ENCODE data around the gene TENM4. TPM values are rescaled to one million over a fixed set of nuclear protein-coding genes. Genes with fewer than 3 reads are reported as not detected.

Gene TENM4
- total RNA-seq, 1 donor from 2014 or later: not detected

DNA sequence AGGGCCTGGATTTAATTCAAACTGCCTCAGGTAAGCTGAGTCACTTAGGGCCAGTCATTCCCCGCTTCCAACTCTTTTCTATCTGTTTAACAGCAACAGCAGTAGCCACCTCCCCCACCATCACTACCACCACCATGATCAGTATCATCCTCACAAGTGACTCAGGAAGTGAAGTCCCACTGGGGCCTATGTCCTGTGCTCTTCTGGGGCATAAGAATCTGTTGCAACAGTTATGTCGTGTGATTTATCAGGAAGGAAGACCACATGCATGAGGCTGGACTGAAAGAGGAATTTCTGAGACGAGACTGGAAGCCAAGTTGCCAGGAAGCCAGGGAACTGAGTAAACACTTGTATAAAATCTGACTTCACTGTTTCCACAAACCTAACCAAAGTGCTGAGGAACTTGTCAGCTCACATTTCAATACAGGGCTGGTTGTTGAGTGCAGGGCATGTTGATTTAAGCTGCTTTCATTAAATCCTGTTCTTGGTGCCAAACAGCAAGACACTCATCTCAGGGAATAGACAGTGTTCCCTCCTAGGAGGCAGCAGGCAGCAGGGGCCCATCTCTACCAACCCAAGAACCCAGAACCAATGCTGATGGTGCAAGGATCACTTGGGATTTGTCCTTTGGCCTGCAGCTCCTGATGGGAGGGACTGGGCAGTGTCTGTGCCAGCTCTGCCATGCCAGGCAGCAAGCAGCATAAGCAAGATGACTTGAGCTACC, 639.5 kb downstream of the TENM4 start:
- no peak overlapping the region for H3K27ac Mint-ChIP-seq
- H3K4me3 Mint-ChIP-seq: no peak overlapping the region
- peaks cover 4% of the 10 kb centered on the region for H3K27me3 Mint-ChIP-seq
- intact Hi-C loops (cut with micrococcal nuclease): no loop called here
- H3K36me3 Mint-ChIP-seq (ENCODE audit: low read depth): no peaks in the 10 kb centered on the region
- no peaks in the 10 kb centered on the region for H3K4me1 Mint-ChIP-seq
- no peaks in the 10 kb centered on the region for H3K9me3 Mint-ChIP-seq
- no peak for DNase-seq

DNA sequence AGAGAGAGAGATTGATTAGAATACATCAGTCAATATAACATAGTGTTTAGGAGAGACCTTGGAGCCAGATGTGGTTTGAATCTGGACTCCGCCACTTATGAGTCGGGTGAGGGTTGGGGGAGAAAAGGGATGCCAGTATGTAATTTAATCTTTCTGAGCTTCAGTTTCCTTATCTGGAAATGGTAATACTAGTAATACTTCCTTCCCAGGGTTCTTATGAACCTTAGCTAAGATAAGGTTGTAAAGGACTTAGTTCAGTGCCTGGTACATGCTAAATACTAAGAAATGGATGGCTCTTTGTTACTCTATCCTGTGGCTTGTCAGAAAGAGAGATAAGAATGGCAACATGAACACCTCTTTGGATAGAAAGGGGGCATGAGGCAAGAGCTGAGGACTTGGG, 640.1 kb downstream of the TENM4 start:
- no peak for DNase-seq
- intact Hi-C loops (cut with micrococcal nuclease): no loop called here
- H3K4me3 Mint-ChIP-seq: no peak overlapping the region
- no peak overlapping the region for H3K27ac Mint-ChIP-seq
- H3K4me1 Mint-ChIP-seq: no peaks in the 10 kb centered on the region
- no peaks in the 10 kb centered on the region for H3K36me3 Mint-ChIP-seq (ENCODE audit: low read depth)
- no peaks in the 10 kb centered on the region for H3K9me3 Mint-ChIP-seq
- peaks cover 4% of the 10 kb centered on the region for H3K27me3 Mint-ChIP-seq

GRCh38 chr11:78800096-78800690, 640.6 kb downstream of the TENM4 start:
- no peaks in the 10 kb centered on the region for H3K9me3 Mint-ChIP-seq
- H3K36me3 Mint-ChIP-seq (ENCODE audit: low read depth): no peaks in the 10 kb centered on the region
- no peak for DNase-seq
- H3K27me3 Mint-ChIP-seq: peaks cover 4% of the 10 kb centered on the region
- H3K4me3 Mint-ChIP-seq: no peak overlapping the region
- no peaks in the 10 kb centered on the region for H3K4me1 Mint-ChIP-seq
- intact Hi-C loops (cut with micrococcal nuclease): no loop called here
- no peak overlapping the region for H3K27ac Mint-ChIP-seq

DNA sequence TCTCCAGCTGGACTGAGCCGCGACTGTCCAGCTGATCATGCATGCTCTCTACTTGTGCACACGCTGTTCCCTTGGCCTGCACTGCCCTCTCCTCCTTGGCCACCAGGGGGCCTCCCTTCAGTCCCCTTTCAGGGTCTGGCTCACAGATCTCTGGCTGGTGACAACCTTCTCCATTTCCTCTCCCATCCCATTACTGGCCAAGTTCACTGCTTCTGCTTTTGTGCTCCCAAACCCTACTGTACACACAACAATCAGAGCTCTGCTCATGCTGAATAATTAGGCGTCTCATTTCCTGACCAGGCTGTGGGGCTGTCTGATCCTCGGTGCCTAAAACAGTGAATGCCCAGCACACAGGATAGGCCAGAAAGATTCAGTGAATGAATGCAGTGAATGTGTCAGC, 642.2 kb downstream of the TENM4 start:
- H3K4me3 Mint-ChIP-seq: no peak overlapping the region
- H3K27me3 Mint-ChIP-seq: peaks cover 4% of the 10 kb centered on the region
- H3K36me3 Mint-ChIP-seq (ENCODE audit: low read depth): no peaks in the 10 kb centered on the region
- intact Hi-C loops (cut with micrococcal nuclease): loop anchor here (5.0 kb wide), 1 partner anchor 151 kb away; no protein-coding TSS in a partner anchor
- DNase-seq: peak; percentile 79
- no peak overlapping the region for H3K27ac Mint-ChIP-seq
- H3K4me1 Mint-ChIP-seq: no peaks in the 10 kb centered on the region
- H3K9me3 Mint-ChIP-seq: no peaks in the 10 kb centered on the region

- no peaks in the 10 kb centered on the region for H3K9me3 Mint-ChIP-seq
- H3K36me3 Mint-ChIP-seq (ENCODE audit: low read depth): no peaks in the 10 kb centered on the region
- DNase-seq: no peak
- intact Hi-C loops (cut with micrococcal nuclease): loop anchor here (5.0 kb wide), 1 partner anchor 150 kb away; no protein-coding TSS in a partner anchor
- no peak overlapping the region for H3K27ac Mint-ChIP-seq
- H3K4me3 Mint-ChIP-seq: no peak overlapping the region
- H3K27me3 Mint-ChIP-seq: peaks cover 4% of the 10 kb centered on the region
- no peaks in the 10 kb centered on the region for H3K4me1 Mint-ChIP-seq
Measured at GRCh38 chr11:78797559-78797958, 643.3 kb downstream of the TENM4 start.

DNA sequence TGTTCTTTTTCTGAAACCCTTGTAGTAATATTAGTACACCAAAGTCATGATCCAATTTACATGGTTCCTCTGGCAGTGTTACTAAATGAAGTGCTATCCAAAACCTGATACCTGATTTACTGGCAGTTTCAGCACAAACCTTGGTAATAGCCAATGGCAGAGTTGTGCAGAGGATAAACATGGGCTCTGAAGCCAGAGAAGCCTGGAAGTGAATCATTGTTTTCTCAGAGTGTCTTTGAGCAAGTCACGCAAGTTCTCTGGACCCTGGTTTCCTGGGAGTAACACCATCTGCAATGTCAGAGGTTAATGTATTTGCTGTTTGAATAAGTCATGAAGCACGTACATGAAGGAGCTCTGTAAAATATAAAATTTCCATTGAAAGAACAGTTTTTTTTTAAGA, 643.9 kb downstream of the TENM4 start:
- intact Hi-C loops (cut with micrococcal nuclease): loop anchor here (5.0 kb wide), 1 partner anchor 150 kb away; no protein-coding TSS in a partner anchor
- Mint-ChIP-seq H3K9me3 (no peaks in the 10 kb centered on the region), H3K4me1 (no peaks in the 10 kb centered on the region), H3K4me3 (no peak overlapping the region), H3K27ac (no peak overlapping the region), H3K27me3 (peaks cover 4% of the 10 kb centered on the region), H3K36me3 (ENCODE audit: low read depth) (no peaks in the 10 kb centered on the region)
- DNase-seq: no peak

GRCh38 chr11:78795621-78796261, 645.1 kb downstream of the TENM4 start:
- H3K9me3 Mint-ChIP-seq: no peaks in the 10 kb centered on the region
- no peak overlapping the region for H3K27ac Mint-ChIP-seq
- intact Hi-C loops (cut with micrococcal nuclease): loop anchor here (5.0 kb wide), 1 partner anchor 148 kb away; no protein-coding TSS in a partner anchor
- no peak overlapping the region for H3K4me3 Mint-ChIP-seq
- no peak for DNase-seq
- no peaks in the 10 kb centered on the region for H3K36me3 Mint-ChIP-seq (ENCODE audit: low read depth)
- H3K4me1 Mint-ChIP-seq: no peaks in the 10 kb centered on the region
- peaks cover 4% of the 10 kb centered on the region for H3K27me3 Mint-ChIP-seq

DNA sequence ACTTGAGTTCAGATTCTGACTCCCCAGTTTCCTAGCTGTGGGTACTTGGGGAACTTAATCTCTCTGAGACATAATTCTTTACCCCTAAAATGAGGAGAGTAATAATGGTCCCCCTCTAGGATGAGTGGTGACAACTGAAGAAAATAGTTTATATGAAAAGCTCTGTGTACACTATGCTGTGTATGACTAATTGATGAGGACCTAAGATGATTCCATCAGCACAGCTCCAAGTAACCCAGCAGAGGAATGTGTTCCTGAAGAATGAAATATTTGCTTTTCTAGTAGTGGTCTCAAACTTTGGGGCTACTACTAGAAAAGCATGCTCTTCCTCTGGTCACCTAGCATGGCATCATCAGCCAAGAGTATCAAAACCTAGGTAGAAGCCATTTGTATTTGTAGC, 648.9 kb downstream of the TENM4 start:
- intact Hi-C loops (cut with micrococcal nuclease): no loop called here
- Mint-ChIP-seq H3K4me3 (no peak overlapping the region), H3K4me1 (no peaks in the 10 kb centered on the region), H3K9me3 (no peaks in the 10 kb centered on the region), H3K27me3 (peaks cover 4% of the 10 kb centered on the region), H3K27ac (no peak overlapping the region), H3K36me3 (ENCODE audit: low read depth) (no peaks in the 10 kb centered on the region)
- no peak for DNase-seq

- Mint-ChIP-seq H3K27ac (no peak overlapping the region), H3K27me3 (peaks cover 2% of the 10 kb centered on the region), H3K9me3 (no peaks in the 10 kb centered on the region), H3K36me3 (ENCODE audit: low read depth) (no peaks in the 10 kb centered on the region), H3K4me1 (no peaks in the 10 kb centered on the region), H3K4me3 (no peak overlapping the region)
- intact Hi-C loops (cut with micrococcal nuclease): no loop called here
- DNase-seq: no peak
Measured at GRCh38 chr11:78791254-78791653, 649.6 kb downstream of the TENM4 start.

DNA sequence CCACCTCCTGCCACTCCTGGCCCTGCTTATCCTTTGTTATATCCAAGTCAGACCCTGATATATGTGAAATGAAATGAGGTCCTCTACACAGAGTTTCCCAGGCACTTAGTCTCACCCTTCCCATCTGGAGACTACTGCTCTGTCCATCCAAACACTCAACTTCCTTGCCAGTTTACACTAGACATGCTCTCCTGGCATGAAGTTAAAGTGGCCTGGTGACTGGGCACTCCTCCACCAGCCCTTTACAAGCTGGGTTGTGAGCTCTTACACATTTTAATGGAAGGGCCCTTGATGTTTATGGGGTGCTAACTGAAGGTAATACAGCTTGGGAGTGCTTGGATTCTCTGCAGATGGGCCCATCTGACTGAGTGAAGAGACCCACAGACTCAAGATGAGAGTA, 650.0 kb downstream of the TENM4 start:
- H3K4me1 Mint-ChIP-seq: no peaks in the 10 kb centered on the region
- H3K9me3 Mint-ChIP-seq: no peaks in the 10 kb centered on the region
- H3K27ac Mint-ChIP-seq: no peak overlapping the region
- H3K27me3 Mint-ChIP-seq: peaks cover 2% of the 10 kb centered on the region
- no peaks in the 10 kb centered on the region for H3K36me3 Mint-ChIP-seq (ENCODE audit: low read depth)
- no peak overlapping the region for H3K4me3 Mint-ChIP-seq
- no peak for DNase-seq
- intact Hi-C loops (cut with micrococcal nuclease): no loop called here

DNA sequence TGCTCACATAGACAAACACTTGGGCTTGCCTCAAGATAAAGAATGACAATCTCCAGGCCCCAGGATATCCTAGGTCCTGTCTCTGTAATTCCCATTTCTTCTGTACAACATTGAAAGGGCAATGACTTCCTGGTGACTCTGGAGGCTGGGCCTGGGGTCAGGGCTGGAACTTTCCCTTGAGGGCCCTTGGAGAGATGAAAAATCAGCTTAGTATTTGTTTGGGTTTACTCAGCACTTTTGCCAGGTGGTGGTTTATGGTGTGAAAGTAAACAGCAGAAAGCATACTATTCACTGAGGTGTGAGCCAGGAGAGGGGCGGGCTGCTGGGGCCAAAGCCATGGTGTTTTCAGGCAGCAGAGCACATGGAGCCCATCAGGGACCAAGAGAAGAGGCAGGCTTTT, 651.5 kb downstream of the TENM4 start:
- H3K4me3 Mint-ChIP-seq: no peak overlapping the region
- H3K27me3 Mint-ChIP-seq: peaks cover 6% of the 10 kb centered on the region
- no peaks in the 10 kb centered on the region for H3K36me3 Mint-ChIP-seq (ENCODE audit: low read depth)
- no peak overlapping the region for H3K27ac Mint-ChIP-seq
- no peaks in the 10 kb centered on the region for H3K9me3 Mint-ChIP-seq
- intact Hi-C loops (cut with micrococcal nuclease): no loop called here
- DNase-seq: no peak
- H3K4me1 Mint-ChIP-seq: no peaks in the 10 kb centered on the region

- Mint-ChIP-seq H3K27me3 (peaks cover 9% of the 10 kb centered on the region), H3K27ac (no peak overlapping the region), H3K9me3 (no peaks in the 10 kb centered on the region), H3K36me3 (ENCODE audit: low read depth) (no peaks in the 10 kb centered on the region), H3K4me3 (no peak overlapping the region), H3K4me1 (no peaks in the 10 kb centered on the region)
- intact Hi-C loops (cut with micrococcal nuclease): no loop called here
- no peak for DNase-seq
Measured at GRCh38 chr11:78788533-78788932, 652.3 kb downstream of the TENM4 start.

- Mint-ChIP-seq H3K27ac (no peak overlapping the region), H3K36me3 (ENCODE audit: low read depth) (no peaks in the 10 kb centered on the region), H3K4me3 (no peak overlapping the region), H3K9me3 (no peaks in the 10 kb centered on the region), H3K27me3 (peaks cover 9% of the 10 kb centered on the region), H3K4me1 (no peaks in the 10 kb centered on the region)
- intact Hi-C loops (cut with micrococcal nuclease): no loop called here
- no peak for DNase-seq
Measured at GRCh38 chr11:78787696-78788095, 653.1 kb downstream of the TENM4 start.

DNA sequence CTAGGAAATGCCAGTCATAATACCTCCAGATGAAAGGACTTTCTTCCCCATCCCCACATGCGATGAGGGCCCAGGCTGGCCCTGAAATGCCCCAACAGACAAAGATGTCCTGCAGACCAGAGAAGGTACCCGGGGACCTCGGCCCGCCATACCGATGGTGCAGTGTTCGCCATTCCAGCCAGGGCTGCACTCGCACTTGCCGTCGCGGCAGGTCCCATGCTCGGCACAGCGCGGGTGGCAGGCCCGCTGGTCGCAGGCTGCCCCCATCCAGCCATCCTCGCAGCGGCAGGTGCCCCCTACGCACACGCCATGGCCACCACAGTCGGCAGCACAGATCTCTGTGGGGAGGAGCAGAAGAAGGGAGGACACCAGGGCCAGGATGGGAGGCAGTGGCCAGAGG, 654.1 kb downstream of the TENM4 start:
- Mint-ChIP-seq H3K36me3 (ENCODE audit: low read depth) (no peaks in the 10 kb centered on the region), H3K4me1 (no peaks in the 10 kb centered on the region), H3K27ac (no peak overlapping the region), H3K9me3 (no peaks in the 10 kb centered on the region), H3K4me3 (no peak overlapping the region), H3K27me3 (peaks cover 9% of the 10 kb centered on the region)
- DNase-seq: no peak
- intact Hi-C loops (cut with micrococcal nuclease): no loop called here
